MM.1S (cell line): ENCODE results near the gene DNAJC17.
A peak's percentile ranks its signal among the peaks of the same experiment; 100 is the strongest.

Experiments used
- CTCF ChIP-seq: fragments of 300-600 bp; sonication (generic); IDR thresholded peaks from 2 replicates; pipeline ENCODE4 v1.5.1; 2016; ENCODE audit warnings: antibody characterized with exemption, low read length, mixed read lengths
- EZH2 ChIP-seq: fragments of 300-600 bp; sonication (generic); optimal IDR thresholded peaks from 2 replicates; pipeline ENCODE3; 2017; ENCODE audit warnings: low read depth, mild to moderate bottlenecking, antibody characterized with exemption, low read length, mixed read lengths
- EZH2phosphoT487 ChIP-seq: fragments of 300-600 bp; sonication (generic); IDR thresholded peaks from 2 replicates; pipeline ENCODE4 v1.6.1; 2018; ENCODE audit warnings: antibody characterized with exemption, low read length

GRCh38 chr15:40807028-40807887, at the start of gene DNAJC17, which contains the start of gene ZFYVE19:
- TF ChIP-seq CTCF = peak; percentile 12; the same call in 1 of the 2 replicates
- TF ChIP-seq EZH2 = no peak
- no peak for TF ChIP-seq EZH2phosphoT487
